Fibroblast of lung (primary cell): ENCODE results near the gene KDM6B.

Experiments
- EZH2 ChIP-seq: IDR thresholded peaks from 2 replicates; pipeline ENCODE4 v1.5.1; 2012; ENCODE audit warnings: low read length, control low read depth, mild to moderate bottlenecking; ENCODE audit errors: missing control alignments
- TF ChIP-seq, protein P1 (sequence below), 2 donors: IDR thresholded peaks in 1 of 2; conservative IDR thresholded peaks in 1 of 2; 1 replicate in 1 of 2; 2 replicates in 1 of 2; pipeline ENCODE4 v1.5.1; 2011 to 2012; ENCODE audit warnings: low read length in 2 of 2, control low read depth in 1 of 2, inconsistent platforms in 1 of 2, low read depth in 1 of 2, mild to moderate bottlenecking in 1 of 2

DNA sequence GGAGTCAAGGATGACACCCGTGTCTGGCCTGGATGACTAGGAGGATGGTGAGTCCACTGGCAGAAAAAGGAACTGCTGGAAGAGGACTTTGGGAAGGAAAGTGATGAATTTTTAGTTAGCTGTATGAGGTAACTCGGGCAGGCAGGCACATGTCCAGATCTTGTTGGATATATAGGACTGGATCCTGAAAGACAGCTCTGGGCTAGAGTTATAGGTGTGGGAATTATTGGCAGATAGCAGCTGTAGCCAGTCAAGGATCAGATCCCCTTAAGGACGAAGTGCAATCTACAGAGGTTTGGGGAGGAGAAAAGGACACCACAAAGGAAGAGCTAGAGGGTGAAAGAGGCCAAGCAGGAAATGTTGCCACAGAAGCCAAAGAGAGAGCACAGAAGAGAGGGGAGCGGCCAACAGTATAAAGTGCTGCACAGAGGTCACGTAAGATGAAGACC, 33.9 kb downstream of the KDM6B start:
- TF ChIP-seq, protein P1, sequence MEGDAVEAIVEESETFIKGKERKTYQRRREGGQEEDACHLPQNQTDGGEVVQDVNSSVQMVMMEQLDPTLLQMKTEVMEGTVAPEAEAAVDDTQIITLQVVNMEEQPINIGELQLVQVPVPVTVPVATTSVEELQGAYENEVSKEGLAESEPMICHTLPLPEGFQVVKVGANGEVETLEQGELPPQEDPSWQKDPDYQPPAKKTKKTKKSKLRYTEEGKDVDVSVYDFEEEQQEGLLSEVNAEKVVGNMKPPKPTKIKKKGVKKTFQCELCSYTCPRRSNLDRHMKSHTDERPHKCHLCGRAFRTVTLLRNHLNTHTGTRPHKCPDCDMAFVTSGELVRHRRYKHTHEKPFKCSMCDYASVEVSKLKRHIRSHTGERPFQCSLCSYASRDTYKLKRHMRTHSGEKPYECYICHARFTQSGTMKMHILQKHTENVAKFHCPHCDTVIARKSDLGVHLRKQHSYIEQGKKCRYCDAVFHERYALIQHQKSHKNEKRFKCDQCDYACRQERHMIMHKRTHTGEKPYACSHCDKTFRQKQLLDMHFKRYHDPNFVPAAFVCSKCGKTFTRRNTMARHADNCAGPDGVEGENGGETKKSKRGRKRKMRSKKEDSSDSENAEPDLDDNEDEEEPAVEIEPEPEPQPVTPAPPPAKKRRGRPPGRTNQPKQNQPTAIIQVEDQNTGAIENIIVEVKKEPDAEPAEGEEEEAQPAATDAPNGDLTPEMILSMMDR (conservative IDR thresholded peaks at IDR 0.05 in 1 of 2, IDR thresholded peaks at IDR 0.05 in 1 of 2; ENCODE audit: low read depth in 1 of 2, low read length in 2 of 2): no peak
- TF ChIP-seq EZH2: no peak
